PFSK-1 (cell line): ENCODE data around the gene LAMP1.

Experiments
- POLR2AphosphoS5 ChIP-seq: IDR thresholded peaks from 2 replicates; pipeline ENCODE4 v1.6.1; 2012; ENCODE audit warnings: low read depth, mild to moderate bottlenecking, control low read depth, low read length, moderate library complexity
- SIN3A ChIP-seq: IDR thresholded peaks from 2 replicates; pipeline ENCODE4 v1.6.1; 2012; ENCODE audit warnings: mild to moderate bottlenecking, low read length, moderate library complexity, borderline replicate concordance; ENCODE audit not compliant: insufficient read depth
- TAF1 ChIP-seq: IDR thresholded peaks from 2 replicates; pipeline ENCODE4 v1.6.1; 2012; ENCODE audit warnings: low read length, control low read depth, borderline replicate concordance; ENCODE audit not compliant: insufficient read depth
- TF ChIP-seq, protein P1 (sequence below), 2 experiments: IDR thresholded peaks; 2 replicates each; pipeline versions ENCODE4 v1.6.1 to v1.8.0; 2011 to 2012; ENCODE audit warnings: low read depth in 2 of 2, low read length in 2 of 2, control low read depth in 1 of 2, inconsistent platforms in 1 of 2, mild to moderate bottlenecking in 1 of 2, moderate library complexity in 1 of 2; ENCODE audit not compliant: insufficient read depth in 1 of 2

- TF ChIP-seq SIN3A, result no peak
- no peak for TF ChIP-seq TAF1
- TF ChIP-seq, protein P1, sequence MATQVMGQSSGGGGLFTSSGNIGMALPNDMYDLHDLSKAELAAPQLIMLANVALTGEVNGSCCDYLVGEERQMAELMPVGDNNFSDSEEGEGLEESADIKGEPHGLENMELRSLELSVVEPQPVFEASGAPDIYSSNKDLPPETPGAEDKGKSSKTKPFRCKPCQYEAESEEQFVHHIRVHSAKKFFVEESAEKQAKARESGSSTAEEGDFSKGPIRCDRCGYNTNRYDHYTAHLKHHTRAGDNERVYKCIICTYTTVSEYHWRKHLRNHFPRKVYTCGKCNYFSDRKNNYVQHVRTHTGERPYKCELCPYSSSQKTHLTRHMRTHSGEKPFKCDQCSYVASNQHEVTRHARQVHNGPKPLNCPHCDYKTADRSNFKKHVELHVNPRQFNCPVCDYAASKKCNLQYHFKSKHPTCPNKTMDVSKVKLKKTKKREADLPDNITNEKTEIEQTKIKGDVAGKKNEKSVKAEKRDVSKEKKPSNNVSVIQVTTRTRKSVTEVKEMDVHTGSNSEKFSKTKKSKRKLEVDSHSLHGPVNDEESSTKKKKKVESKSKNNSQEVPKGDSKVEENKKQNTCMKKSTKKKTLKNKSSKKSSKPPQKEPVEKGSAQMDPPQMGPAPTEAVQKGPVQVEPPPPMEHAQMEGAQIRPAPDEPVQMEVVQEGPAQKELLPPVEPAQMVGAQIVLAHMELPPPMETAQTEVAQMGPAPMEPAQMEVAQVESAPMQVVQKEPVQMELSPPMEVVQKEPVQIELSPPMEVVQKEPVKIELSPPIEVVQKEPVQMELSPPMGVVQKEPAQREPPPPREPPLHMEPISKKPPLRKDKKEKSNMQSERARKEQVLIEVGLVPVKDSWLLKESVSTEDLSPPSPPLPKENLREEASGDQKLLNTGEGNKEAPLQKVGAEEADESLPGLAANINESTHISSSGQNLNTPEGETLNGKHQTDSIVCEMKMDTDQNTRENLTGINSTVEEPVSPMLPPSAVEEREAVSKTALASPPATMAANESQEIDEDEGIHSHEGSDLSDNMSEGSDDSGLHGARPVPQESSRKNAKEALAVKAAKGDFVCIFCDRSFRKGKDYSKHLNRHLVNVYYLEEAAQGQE (IDR thresholded peaks at IDR 0.05; ENCODE audit: insufficient read depth in 1 of 2, low read depth in 2 of 2, low read length in 2 of 2), result no peak
- no peak for TF ChIP-seq POLR2AphosphoS5
These were observed 63.4 kb downstream of the LAMP1 start for GRCh38 chr13:113360446-113360845.
